ENCODE results near the gene FXYD1.

The FXYD1 gene

GRCh38 chr19:35184267-35184666, 45.6 kb downstream of the FXYD1 start:
- FAIRE-seq (no peak), DNase-seq (ENCODE audit: low spot score) (no peak)

GRCh38 chr19:35184884-35185283, 46.3 kb downstream of the FXYD1 start:
- FAIRE-seq = no peak
- no peak for DNase-seq (ENCODE audit: low spot score)
